ENCODE data around the gene ARGLU1.

Gene ARGLU1

DNA sequence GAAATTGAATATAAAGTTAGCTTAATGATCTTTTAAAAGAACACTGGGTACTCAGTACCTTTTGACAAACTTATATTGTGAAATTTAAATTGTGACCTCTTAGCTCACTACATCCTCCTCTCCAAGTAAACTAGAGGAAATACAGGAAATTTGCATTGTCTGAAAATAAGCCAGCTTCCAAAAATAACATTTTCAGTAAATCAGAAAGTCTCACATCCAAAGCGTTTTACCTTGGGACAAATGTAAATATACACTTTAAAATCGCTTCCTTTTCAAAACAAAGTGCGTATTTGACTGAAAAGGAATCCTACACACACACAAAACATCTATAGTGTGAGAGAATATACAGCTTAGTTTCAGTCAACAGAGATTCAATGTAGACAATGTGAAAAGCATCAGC is 30.4 kb downstream of the ARGLU1 start:
- no peak for DNase-seq

DNA sequence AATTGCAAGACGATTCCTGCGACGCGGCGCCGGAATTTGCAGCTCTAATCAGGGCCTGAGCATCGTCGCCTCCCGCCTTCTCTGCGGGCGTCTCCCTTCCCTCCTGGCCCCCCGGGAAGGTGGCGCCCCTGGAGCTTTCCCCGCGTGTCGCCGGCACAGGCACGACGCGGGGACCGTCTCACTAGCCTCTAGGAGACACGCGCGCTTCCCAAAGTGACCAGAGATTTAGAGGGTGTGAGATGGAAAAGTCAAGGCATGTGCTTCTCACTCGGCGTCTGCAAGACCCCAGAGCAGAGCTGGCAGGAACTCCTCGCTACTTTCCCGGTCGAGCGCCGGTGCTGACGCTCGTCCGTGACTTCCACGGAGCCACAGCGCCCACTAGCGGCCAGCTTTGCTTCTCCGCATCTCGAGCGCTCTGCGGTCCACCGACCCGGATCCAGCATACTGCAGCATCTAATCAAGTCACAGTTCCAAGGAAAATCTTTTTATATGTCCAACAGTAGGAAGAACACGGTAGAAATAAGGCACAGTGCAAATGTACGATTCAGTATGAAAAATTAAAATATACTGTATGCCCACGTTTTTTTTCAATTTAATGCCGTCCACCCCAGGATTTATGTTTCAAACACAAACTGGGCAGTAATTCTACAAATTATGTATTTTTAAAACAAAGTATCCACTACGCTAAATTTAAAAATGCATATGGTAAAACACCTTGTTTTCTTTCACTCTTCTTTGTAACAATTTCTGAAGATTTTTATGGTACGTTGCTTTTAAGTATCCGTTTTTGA is 31.5 kb downstream of the ARGLU1 start:
- DNase-seq: peak; percentile 92

DNA sequence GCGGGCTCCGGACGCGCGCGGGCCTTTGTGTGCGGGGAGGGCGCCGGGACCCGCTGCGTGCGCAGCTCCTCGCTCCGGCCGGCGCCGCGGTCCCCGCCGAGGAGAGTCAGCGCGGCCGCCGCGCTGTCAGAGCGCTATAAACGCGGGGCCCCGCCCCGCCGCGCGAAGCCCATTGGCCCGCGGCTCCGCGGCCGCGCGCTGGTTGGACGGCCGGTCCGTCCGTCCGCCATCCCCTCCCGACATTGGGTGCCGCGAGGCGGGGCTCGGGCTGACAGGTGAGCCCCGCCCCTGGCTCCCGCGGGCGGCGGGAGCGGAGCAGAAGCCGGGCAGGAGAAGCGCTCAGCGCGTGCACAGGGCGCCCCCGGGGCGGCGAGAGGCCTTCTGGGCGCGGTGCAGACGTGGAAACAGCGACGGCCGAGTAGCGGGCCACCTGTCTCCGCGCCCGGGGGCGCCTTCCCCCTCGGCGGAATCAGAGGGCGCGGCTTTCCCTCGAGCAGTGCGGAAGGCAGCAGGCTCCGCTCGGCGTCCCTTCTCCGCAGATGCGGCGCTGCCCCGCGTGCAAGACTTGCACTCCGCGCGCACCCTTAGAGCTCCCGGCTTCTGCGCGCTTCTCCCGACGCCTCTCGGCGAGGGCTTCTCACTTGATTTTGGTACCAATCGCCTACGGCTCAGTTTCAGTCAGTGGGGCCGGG is 32.2 kb downstream of the ARGLU1 start, which contains the start of gene EFNB2:
EFNB2 (minus strand) TSS at position 111 of the 692 bp plus-strand sequence. CDS start 698 bp downstream, outside the sequence.
- peak; percentile 89 for DNase-seq

DNA sequence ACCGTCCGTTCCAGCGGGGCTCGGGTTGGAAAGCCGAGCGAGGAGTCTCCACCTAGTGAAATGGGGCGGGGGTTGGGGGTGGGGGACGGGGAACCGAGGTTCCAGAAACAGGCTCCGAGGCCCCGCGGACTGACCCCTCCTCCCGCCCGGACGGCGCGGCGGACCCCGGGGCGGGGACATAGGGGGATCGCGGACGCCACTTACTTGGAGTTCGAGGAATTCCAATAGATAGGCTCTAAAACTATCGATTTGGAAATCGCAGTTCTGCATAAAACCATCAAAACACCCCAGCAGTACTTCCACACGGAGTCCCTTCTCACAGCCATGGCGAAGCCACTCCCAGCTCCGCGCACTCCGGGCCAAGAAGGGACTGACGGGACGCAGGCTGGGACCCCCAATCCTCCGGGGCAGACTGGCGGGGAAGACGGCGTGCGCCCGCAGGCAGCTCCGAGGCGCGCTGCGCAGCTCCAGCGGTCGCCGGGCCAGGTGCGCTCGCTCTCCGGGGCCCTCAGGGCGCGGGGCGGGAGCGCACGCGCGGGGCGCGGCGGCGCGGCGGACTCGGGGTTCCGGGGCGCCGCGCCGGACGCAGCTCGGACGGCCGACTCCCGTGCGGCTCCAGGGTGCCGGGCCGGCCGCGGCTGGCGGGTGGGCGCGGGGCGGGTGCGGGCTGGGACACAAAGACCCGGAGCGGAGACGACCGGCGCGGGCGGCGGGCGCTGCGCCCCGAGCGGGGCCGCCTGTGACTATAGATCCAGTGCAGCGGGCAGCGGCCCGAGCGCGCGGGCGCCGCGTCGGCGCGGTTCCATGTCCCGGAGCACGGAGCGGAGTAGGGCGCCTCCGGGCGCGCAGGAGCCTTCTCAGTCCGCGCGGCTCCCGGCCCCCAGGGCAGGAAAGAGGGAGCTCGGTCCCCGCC is 33.0 kb downstream of the ARGLU1 start:
- DNase-seq: no peak

DNA sequence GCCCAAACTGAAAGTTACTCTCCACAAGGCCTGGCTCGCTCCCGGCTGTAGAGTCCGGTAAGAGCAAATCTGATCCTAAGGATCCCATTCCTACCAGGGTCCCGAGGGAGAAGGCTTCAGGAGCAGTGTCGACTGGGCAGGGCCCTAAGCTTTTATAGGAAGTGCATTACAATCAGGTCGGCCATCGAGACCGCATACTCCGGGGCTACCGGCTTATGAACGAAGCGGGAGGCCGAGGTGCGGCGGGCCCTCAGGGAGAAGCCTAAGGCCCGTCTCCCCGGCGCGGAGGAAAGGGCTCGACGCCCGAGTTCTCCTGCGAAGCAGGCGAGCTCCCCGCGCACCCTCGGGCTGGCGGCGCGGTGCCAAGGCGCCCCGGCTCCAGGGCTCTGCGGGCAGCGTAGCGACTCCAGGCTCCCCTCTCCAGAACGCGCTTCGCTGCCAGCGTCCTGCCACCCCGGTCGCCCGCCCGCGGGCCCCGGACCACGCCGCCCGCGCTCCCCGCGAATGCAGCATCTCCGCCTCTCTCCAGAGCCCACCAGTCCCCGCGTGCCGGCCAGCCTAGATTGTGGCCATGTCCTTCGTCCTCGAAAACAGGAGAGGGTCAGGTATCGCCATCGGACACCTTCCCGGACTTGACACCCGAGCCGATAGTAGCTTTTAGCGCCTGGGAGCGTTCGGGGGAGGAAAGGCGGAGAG is 33.8 kb downstream of the ARGLU1 start:
- peak; percentile 75 for DNase-seq

DNA sequence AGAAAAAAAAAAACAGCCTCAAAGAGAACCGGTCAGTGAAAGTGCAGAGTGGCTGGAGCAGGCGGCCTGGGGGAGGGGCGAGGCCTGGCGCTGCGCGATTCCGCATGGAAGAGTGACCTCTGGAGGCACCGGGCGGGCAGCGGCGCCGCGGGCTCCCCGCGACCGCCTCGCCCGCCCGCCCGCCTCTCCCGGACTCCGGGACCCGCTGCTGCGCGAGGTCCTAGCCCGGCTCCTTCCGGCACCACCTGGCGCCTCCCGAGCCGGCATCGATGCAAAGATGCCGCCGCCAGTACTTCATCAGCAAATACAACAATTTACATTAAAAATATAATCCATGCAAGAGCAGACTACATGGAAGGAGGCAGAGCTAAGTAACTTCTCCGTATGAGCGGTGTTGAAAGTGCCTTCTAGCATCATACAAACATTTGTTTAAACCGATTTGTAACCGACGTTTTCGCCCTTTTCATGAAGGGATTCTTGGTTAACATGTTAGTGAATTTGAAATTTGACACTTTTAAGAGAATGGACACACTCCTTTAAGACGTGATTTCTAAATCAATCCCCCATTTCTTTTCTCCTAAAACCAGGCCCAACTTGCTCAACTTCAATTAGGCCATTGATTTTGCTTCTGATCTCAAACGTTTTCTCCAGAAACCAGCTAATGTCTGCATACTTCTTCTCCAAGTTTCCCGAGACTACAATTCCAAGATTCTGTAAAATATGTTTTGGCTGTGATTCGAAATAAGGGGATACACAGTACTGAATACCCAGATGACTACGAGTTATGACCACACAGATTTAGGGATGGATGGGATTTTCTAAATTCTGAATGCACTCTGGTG is 34.6 kb downstream of the ARGLU1 start:
- peak; percentile 87 for DNase-seq

DNA sequence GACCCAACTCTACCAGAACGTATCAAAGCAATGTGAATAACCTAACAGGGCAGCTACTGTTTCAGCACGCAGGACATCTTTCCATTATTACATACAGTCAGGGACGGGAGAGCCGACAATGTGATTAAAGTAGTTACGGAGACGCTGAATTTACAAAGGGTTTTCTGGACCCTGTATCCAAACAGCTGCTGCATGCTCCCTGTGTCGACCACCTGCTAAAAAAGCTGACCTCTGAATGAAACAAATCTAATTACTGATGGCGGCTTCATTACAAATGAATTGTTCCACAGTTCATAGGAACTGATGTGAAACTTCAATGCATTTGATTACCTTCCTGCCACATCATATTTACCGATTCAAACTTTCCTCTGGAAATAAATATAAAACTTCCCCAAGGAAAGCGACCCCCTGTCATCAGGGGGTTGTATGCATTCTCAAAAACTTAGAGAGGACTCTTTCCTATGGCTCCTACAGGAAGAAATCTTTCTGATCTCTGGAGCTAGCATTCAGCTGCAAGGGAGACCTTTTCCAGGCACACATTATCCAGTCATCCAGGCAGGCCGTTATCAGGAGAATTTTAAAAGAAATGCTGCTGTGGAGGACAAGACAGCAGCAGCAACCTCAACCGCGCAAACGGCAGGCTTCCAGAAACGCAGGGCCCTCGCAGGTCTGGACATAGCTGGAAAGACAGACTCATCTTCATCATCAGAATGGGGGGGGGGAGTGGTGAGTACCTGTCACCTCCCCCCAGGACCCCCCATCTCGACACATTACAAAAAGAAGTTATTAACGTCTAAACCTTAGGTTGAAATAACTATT is 35.6 kb downstream of the ARGLU1 start:
- DNase-seq: no peak

DNA sequence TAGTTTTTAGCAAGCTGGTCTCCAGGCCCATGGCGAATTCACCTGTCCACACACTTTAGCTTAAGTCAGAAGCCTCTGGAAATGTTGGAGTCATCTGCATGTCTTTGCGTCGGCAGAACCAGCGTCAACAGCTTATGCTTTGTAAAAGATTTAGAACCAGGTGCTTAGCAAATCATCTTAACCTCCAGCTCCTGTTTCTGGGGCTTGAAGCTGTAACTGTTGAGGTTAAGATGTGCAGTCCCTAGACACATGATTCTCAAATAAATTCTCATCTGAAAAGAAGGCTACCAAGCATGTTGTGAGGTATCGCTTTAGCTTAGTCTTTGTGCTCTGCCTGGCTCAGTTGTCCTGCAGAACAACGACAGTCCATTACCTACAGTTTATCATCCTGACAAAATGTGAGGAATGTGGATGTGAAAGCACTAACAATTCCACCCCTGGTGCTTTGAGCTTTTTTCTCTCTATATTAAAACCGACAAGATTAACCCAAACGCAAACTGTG is 36.9 kb downstream of the ARGLU1 start:
- DNase-seq: no peak

DNA sequence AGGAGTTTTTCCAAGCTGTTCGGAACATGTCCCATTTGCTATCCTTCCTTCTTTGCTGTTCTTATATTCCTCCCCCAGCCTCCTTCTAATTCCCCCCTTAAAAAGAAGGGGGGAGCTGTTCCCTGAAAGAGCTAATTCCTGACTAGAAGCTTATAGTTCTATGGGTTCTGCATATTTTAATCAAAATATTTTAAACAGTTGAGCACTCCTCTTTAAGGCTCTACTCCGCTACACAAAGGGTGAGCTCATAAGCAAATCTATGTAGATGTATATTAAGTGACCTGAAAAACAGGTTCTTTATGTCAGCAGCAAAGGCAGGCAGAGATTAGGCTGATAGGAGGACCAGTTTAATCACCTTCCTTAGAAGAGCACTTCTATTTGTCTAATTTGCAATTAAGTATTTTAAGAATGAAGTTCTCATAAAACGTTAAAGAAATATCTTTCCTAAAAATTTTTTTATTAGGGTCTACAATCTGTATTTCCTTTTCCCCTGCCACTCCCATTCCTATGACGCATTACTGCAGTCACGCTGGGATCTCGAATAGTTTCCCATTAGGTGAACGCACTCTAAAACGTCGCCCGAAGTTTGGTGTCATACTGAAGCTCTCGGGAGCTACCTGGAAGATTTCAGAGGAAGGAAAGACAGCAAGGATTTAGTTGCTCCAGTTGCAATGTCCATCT is 37.6 kb downstream of the ARGLU1 start:
- no peak for DNase-seq

DNA sequence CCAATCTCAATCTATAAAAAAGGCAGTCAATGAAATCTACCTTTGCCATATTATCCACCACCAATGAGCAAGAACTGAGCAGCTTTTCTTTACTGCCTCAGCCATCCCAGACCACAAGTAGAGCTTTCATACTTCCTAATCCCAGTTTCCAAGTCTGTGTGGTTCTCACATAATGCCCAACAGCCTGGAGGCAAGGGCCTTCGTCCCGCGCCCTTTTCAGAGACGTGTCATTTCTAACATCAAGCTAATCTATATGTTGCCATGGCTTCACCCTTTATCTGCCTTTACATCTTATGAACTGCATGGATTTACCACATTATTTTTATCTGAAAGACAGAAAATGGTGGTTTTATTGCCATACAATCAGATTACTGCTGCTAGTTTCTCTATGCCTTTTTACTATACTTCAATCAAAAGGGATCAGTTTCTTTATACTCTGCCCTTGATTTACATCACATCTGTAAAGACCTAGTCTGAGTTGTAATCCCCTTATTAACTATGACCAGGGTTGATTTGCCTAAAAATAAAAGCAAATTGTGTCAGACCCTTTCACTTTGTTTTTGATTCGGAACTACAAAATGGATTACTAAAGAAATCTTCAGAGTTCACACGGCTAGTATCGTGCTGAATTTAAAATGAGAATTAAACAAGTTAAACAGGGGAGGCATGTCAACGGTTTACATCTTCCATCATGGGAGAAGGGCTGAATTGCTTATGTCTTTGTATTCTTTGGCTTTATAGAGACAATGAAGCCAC is 38.3 kb downstream of the ARGLU1 start:
- no peak for DNase-seq

DNA sequence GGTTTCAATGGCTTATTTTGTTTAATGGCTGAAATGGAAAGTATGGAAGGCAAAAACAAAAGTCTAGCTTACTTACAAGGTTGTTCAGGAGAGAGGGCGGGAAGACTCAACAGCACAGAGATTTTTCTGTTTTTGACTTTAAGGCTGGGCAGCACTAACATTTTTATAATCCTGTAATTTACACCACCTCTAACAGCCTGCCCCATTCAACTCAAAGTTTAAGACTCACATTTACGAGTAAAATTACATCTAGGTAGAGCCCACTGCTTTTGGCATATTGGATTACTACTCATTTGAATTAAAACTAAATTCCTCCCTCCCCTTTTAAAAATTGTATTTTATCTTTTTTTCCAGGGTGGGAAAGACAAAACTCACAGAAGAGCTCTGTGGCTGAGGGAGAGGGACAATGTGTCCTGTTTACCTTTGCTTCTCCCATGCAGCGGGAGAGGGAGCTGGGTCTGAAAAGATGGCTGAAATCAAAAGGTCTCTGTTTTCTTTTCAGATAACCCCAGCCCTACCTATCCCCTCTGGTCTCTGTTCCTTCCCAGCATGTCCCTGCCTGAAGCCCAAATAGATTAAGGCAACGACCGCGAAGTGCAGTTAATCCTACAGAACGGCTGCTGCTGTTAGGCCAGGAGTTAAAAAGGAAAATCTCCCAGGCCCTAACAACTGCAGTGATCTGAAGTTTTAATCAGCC is 39.1 kb downstream of the ARGLU1 start:
- DNase-seq: no peak

DNA sequence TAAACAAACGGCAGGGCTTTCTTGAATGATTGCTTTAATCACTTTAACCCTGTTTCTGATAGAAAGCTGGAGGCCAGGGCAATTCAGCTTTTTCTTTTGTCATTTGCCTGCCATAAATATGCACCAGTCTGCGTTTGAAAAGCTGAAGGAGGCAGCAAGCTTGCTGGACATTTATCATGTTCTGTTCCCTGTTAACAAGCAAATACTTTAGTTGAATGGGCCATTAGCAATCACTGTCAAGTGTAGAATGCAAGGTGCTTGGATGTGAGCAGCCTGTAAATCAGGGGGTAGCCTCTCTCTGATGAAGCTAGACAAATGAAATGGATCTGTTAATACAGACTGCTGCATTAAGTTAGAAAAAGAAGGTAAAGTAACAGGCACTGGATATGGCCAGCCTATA is 40.1 kb downstream of the ARGLU1 start:
- DNase-seq: no peak

DNA sequence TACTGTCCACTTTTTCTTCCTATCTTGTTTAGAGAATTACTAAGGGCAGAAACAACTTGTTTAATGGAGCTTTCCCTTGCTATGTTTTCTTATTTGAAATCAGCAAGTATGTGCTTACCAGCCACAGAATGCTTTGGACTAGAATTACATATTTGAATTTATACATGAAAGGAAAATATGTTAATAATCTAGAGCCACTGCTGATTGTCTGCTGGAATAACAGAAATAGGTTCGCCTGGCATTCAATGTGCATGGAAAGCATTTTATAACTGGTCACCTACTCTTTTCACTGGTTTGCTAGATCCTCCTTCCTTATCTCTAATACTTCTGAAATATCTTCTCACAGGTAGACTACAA is 40.5 kb downstream of the ARGLU1 start:
- DNase-seq: no peak

DNA sequence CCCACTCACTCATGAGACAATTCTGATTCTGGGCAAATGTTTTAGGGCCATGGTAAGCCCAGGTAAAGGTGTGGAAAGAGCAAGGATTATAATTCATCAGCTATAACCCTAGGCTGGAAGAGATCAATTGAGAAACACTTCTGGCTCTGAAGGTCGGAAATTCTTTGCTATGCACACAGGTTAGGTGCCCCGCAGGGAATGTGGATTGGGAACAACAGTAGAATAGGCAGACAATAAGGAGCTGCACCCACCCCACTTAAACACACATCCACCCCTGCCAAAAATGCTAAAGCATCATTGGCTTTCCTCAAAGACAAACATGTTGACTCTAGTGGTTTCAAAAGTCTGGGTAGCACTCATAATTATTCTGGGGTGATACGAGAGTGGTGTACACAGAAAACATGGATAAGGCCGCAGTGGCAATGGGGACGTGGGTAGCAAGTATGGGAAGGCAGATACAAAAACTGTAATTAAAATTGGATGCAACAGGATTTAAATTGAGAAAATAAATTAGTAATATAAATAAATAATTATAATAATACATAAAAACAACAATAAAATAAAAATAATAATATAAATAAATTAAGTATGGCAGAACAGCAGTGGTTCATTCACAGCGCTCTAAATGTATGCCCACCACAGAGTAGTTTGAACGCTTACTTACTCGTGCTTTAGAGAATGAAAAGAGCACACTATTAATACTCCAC is 41.0 kb downstream of the ARGLU1 start:
- no peak for DNase-seq

DNA sequence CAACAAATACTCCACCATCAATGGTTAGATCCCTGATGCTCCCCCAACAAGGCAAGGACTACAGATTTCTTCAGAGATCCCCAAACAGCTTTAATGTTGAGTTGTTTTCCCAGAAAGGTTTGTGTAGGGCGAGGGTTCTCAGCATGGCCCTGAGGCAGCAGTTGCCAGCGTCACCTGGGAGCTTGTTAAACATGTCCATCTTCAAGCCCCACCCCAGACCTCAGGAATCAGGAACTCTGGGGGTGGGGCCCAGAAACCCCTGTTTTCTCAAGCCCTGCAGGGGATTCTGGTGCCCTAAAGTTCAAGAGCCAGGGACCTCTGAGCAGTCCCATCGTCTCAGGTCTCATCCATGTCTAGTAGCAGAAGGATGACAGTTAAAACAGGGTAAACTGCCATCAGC is 42.1 kb downstream of the ARGLU1 start:
- no peak for DNase-seq

DNA sequence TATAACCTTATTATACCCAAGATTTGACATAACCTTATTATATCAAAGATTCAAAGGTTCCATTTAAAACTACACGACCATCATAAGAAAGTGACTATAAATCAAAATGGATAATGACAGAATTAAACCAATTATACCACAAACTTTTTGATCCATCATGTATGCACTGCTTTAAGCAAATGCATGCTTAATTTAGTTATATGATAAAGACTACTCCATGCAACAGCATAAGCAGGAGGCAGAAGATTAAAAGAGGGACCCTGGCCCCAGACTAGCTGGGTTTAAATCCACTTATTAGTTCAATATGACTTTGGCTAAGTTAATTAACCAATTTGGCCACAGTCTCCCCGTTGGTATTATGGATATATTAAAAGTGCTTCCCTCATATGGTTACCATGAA is 43.8 kb downstream of the ARGLU1 start:
- no peak for DNase-seq

DNA sequence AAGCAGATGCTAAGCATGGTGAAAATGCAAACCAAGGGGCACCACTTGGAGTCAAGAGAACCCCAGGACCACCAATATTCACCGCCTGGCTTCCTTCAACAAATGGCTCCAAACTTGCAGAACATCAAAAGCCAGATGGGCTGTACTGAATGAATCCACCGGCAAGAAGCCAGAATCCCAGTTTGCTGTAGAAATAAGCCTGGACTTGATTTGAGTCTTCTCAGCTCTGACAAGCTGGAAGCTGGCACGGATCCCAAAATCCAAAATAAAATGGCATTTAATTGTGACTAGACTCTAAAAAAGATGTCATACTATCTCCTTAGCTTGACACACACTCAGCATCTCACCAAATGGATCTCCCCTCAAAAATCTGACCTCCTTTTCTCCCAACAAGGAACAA is 44.4 kb downstream of the ARGLU1 start:
- DNase-seq: peak; percentile 10

Measured in midbrain (tissue), 1 donor.